ENCODE measurements around the gene CEP19.

The CEP19 gene

DNA sequence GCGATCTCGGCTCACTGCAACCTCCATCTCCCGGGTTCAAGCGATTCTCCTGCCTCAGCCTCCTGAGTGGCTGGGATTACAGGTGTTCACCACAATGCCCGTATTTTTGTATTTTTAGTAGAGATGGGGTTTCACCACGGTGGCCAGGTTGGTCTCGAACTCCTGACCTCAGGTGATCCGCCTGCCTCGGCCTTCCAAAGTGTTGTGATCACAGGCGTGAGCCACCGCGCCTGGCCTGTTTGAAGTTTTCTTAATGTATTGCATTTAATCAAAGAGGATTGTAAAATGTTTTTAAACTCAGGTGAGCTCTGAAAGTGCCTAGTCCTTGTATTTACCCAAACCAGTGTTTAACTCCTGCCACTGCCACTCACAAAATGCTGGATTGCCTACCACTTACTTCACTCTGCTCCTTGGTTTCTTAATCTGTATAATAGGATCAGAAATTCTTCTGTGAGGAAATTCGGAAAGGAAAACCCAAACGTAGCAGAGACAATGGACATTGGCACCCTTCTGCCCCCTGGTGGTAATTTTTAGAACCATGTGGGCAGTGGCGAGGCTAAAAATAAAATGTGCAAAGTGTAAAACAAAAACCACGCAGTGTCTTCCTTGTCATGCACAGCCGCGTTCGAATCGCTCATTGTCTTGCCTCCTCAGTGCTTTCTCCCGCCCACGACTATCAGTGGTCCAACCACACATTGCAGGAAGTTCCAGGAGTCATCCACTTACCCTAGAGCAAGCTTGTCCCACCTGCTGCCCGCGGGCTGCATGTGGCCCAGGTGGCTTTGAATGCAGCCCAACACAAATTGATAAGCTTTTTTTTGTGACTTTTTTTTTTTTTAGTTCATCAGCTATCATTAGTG is 27.3 kb downstream of the CEP19 start:
- ChIA-PET POLR2A (interaction anchor here (0.6 kb wide), 1 partner anchor 613 kb away, joined by 4 read pairs; the partner anchor contains the start of gene DLG1), CTCF (interaction anchor here (0.6 to 3.2 kb wide), 24 partner anchors 8 to 1418 kb away, joined by 3 to 42 read pairs (median 4); partner anchors contain the start of gene NCBP2)
- no peak overlapping the region for H3K4me3 ChIP-seq (ENCODE audit: low read depth, low read length)
- H3K9me3 ChIP-seq (ENCODE audit: control insufficient read depth, insufficient read depth, low read depth, low read length), result no peaks in the 10 kb centered on the region
- H3K36me3 ChIP-seq (ENCODE audit: control insufficient read depth in 2 of 2, insufficient read depth in 1 of 2, low read length in 2 of 2), result no peaks in the 10 kb centered on the region
- H3K4me1 ChIP-seq (ENCODE audit: control insufficient read depth, insufficient read depth, low read length), result no peaks in the 10 kb centered on the region
- no peak overlapping the region for H3K27ac ChIP-seq (ENCODE audit: extremely low read depth, low read depth, low read length)
- TF ChIP-seq ZNF184 (tag by site-specific recombination; IDR thresholded peaks at IDR 0.05), result no peak
- no peak for TF ChIP-seq ZSCAN30 (tag by site-specific recombination; IDR thresholded peaks at IDR 0.05)
- TF ChIP-seq ZNF239 (tag by site-specific recombination; IDR thresholded peaks at IDR 0.05), result no peak
- TF ChIP-seq ZNF266 (tag by site-specific recombination; IDR thresholded peaks at IDR 0.05; ENCODE audit: low read depth), result no peak
- no peak for TF ChIP-seq MZF1 (tag by site-specific recombination; IDR thresholded peaks at IDR 0.05; ENCODE audit: borderline replicate concordance)
- TF ChIP-seq, protein P1, sequence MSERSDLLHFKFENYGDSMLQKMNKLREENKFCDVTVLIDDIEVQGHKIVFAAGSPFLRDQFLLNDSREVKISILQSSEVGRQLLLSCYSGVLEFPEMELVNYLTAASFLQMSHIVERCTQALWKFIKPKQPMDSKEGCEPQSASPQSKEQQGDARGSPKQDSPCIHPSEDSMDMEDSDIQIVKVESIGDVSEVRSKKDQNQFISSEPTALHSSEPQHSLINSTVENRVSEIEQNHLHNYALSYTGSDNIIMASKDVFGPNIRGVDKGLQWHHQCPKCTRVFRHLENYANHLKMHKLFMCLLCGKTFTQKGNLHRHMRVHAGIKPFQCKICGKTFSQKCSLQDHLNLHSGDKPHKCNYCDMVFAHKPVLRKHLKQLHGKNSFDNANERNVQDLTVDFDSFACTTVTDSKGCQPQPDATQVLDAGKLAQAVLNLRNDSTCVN (tag by site-specific recombination; optimal IDR thresholded peaks at IDR 0.05), result no peak
- TF ChIP-seq GLIS2 (tag by site-specific recombination; IDR thresholded peaks at IDR 0.05), result no peak
- TF ChIP-seq WT1 (tag by site-specific recombination; IDR thresholded peaks at IDR 0.05), result no peak
- no peak for TF ChIP-seq SCRT1 (tag by site-specific recombination; IDR thresholded peaks at IDR 0.05; ENCODE audit: borderline replicate concordance)
- TF ChIP-seq ZSCAN23 (tag by site-specific recombination; IDR thresholded peaks at IDR 0.05), result no peak
- no peak for TF ChIP-seq ZNF670 (tag by site-specific recombination; IDR thresholded peaks at IDR 0.05; ENCODE audit: low read depth)
- TF ChIP-seq, protein P2, sequence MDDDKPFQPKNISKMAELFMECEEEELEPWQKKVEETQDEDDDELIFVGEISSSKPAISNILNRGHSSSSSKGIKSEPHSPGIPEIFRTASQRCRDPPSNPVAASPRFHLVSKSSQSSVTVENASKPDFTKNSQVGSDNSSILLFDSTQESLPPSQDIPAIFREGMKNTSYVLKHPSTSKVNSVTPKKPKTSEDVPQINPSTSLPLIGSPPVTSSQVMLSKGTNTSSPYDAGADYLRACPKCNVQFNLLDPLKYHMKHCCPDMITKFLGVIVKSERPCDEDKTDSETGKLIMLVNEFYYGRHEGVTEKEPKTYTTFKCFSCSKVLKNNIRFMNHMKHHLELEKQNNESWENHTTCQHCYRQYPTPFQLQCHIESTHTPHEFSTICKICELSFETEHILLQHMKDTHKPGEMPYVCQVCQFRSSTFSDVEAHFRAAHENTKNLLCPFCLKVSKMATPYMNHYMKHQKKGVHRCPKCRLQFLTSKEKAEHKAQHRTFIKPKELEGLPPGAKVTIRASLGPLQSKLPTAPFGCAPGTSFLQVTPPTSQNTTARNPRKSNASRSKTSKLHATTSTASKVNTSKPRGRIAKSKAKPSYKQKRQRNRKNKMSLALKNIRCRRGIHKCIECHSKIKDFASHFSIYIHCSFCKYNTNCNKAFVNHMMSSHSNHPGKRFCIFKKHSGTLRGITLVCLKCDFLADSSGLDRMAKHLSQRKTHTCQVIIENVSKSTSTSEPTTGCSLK (tag by site-specific recombination; IDR thresholded peaks at IDR 0.05), result no peak
- TF ChIP-seq, protein P3, sequence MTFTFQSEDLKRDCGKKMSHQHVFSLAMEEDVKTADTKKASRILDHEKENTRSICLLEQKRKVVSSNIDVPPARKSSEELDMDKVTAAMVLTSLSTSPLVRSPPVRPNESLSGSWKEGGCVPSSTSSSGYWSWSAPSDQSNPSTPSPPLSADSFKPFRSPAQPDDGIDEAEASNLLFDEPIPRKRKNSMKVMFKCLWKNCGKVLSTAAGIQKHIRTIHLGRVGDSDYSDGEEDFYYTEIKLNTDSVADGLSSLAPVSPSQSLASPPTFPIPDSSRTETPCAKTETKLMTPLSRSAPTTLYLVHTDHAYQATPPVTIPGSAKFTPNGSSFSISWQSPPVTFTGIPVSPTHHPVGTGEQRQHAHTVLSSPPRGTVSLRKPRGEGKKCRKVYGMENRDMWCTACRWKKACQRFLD (tag by site-specific recombination; IDR thresholded peaks at IDR 0.05), result no peak
- TF ChIP-seq ZNF792 (tag by site-specific recombination; IDR thresholded peaks at IDR 0.05), result no peak
- TF ChIP-seq ZFP41 (tag by site-specific recombination; IDR thresholded peaks at IDR 0.05; ENCODE audit: borderline replicate concordance), result no peak
- TF ChIP-seq KLF16 (tag by site-specific recombination; IDR thresholded peaks at IDR 0.05), result no peak
- TF ChIP-seq, protein P4, sequence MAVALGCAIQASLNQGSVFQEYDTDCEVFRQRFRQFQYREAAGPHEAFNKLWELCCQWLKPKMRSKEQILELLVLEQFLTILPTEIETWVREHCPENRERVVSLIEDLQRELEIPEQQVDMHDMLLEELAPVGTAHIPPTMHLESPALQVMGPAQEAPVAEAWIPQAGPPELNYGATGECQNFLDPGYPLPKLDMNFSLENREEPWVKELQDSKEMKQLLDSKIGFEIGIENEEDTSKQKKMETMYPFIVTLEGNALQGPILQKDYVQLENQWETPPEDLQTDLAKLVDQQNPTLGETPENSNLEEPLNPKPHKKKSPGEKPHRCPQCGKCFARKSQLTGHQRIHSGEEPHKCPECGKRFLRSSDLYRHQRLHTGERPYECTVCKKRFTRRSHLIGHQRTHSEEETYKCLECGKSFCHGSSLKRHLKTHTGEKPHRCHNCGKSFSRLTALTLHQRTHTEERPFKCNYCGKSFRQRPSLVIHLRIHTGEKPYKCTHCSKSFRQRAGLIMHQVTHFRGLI (tag by site-specific recombination; IDR thresholded peaks at IDR 0.05), result no peak
- no peak for TF ChIP-seq ZNF248 (tag by site-specific recombination; IDR thresholded peaks at IDR 0.05)
- TF ChIP-seq ZNF654 (tag by site-specific recombination; IDR thresholded peaks at IDR 0.05; ENCODE audit: low read depth), result peak; percentile 54
- TF ChIP-seq HOXD13 (CRISPR knock-in tag; IDR thresholded peaks at IDR 0.05; ENCODE audit: borderline replicate concordance), result no peak
- TF ChIP-seq ZBTB20 (tag by site-specific recombination; IDR thresholded peaks at IDR 0.05), result no peak
- TF ChIP-seq, protein P5, sequence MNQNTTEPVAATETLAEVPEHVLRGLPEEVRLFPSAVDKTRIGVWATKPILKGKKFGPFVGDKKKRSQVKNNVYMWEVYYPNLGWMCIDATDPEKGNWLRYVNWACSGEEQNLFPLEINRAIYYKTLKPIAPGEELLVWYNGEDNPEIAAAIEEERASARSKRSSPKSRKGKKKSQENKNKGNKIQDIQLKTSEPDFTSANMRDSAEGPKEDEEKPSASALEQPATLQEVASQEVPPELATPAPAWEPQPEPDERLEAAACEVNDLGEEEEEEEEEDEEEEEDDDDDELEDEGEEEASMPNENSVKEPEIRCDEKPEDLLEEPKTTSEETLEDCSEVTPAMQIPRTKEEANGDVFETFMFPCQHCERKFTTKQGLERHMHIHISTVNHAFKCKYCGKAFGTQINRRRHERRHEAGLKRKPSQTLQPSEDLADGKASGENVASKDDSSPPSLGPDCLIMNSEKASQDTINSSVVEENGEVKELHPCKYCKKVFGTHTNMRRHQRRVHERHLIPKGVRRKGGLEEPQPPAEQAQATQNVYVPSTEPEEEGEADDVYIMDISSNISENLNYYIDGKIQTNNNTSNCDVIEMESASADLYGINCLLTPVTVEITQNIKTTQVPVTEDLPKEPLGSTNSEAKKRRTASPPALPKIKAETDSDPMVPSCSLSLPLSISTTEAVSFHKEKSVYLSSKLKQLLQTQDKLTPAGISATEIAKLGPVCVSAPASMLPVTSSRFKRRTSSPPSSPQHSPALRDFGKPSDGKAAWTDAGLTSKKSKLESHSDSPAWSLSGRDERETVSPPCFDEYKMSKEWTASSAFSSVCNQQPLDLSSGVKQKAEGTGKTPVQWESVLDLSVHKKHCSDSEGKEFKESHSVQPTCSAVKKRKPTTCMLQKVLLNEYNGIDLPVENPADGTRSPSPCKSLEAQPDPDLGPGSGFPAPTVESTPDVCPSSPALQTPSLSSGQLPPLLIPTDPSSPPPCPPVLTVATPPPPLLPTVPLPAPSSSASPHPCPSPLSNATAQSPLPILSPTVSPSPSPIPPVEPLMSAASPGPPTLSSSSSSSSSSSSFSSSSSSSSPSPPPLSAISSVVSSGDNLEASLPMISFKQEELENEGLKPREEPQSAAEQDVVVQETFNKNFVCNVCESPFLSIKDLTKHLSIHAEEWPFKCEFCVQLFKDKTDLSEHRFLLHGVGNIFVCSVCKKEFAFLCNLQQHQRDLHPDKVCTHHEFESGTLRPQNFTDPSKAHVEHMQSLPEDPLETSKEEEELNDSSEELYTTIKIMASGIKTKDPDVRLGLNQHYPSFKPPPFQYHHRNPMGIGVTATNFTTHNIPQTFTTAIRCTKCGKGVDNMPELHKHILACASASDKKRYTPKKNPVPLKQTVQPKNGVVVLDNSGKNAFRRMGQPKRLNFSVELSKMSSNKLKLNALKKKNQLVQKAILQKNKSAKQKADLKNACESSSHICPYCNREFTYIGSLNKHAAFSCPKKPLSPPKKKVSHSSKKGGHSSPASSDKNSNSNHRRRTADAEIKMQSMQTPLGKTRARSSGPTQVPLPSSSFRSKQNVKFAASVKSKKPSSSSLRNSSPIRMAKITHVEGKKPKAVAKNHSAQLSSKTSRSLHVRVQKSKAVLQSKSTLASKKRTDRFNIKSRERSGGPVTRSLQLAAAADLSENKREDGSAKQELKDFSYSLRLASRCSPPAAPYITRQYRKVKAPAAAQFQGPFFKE (tag by site-specific recombination; IDR thresholded peaks at IDR 0.05; ENCODE audit: borderline replicate concordance), result no peak
- TF ChIP-seq, protein P6, sequence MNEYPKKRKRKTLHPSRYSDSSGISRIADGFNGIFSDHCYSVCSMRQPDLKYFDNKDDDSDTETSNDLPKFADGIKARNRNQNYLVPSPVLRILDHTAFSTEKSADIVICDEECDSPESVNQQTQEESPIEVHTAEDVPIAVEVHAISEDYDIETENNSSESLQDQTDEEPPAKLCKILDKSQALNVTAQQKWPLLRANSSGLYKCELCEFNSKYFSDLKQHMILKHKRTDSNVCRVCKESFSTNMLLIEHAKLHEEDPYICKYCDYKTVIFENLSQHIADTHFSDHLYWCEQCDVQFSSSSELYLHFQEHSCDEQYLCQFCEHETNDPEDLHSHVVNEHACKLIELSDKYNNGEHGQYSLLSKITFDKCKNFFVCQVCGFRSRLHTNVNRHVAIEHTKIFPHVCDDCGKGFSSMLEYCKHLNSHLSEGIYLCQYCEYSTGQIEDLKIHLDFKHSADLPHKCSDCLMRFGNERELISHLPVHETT (tag by site-specific recombination; IDR thresholded peaks at IDR 0.05), result no peak
- no peak for TF ChIP-seq ZNF366 (tag by site-specific recombination; conservative IDR thresholded peaks at IDR 0.05)

Measured in HEK293 (cell line).